Brain microvascular endothelial cell (primary cell): Measurements from ENCODE around the gene MCRIP1.
A peak's percentile ranks its signal among the peaks of the same experiment; 100 is the strongest.

Experiments
- DNase-seq: peaks from one replicate; pipeline ENCODE4 v3.0.0-alpha.2; 2020
- H3K27ac ChIP-seq: fragments of 250-450 bp; sonication (Bioruptor Pico); 2 replicates; pipeline ENCODE4 v1.5.1; 2020; ENCODE audit warnings: mild to moderate bottlenecking, moderate library complexity
- H3K27me3 ChIP-seq: fragments of 250-450 bp; sonication (Bioruptor Pico); replicated peaks from 2 replicates; pipeline ENCODE4 v1.5.1; 2020; ENCODE audit warnings: mild to moderate bottlenecking
- H3K36me3 ChIP-seq: fragments of 250-450 bp; sonication (Bioruptor Pico); replicated peaks from 2 replicates; pipeline ENCODE4 v1.5.1; 2020; ENCODE audit warnings: mild to moderate bottlenecking
- H3K4me3 ChIP-seq: 2 replicates; pipeline ENCODE4 v1.5.1; 2011; ENCODE audit warnings: low read depth, mild to moderate bottlenecking, control low read depth, low read length, moderate library complexity
- CTCF ChIP-seq: IDR thresholded peaks from 2 replicates; pipeline ENCODE4 v1.5.1; 2011; ENCODE audit warnings: low read depth, mild to moderate bottlenecking, moderate library complexity, low read length, control low read depth, inconsistent platforms; ENCODE audit errors: missing control alignments
- in situ Hi-C: cut with HindIII; loops from 2 replicates; pipeline ENCODE4 v1.10.0; 2017; ENCODE audit warnings: low sequenced_read_pairs, low pct_ligation_motif_present

Gene MCRIP1

GRCh38 chr17:81838753-81839255 lies 5.7 kb upstream of the MCRIP1 start:
- H3K27ac ChIP-seq: no peak overlapping the region
- no peak for DNase-seq
- no peak overlapping the region for H3K4me3 ChIP-seq
- no peak for TF ChIP-seq CTCF
- no peaks in the 10 kb centered on the region for H3K27me3 ChIP-seq
- H3K36me3 ChIP-seq: peaks cover 19% of the 10 kb centered on the region
- in situ Hi-C loops: no loop called here

GRCh38 chr17:81837641-81838040 lies 4.5 kb upstream of the MCRIP1 start:
- DNase-seq: no peak
- in situ Hi-C loops: no loop called here
- H3K4me3 ChIP-seq: no peak overlapping the region
- no peaks in the 10 kb centered on the region for H3K27me3 ChIP-seq
- TF ChIP-seq CTCF: no peak
- H3K36me3 ChIP-seq: peaks cover 8% of the 10 kb centered on the region
- H3K27ac ChIP-seq: no peak overlapping the region

- no peaks in the 10 kb centered on the region for H3K36me3 ChIP-seq
- DNase-seq: no peak
- H3K4me3 ChIP-seq: peak within 1 kb of the TSS; percentile 68
- in situ Hi-C loops: no loop called here
- no peak within 1 kb of the TSS for H3K27ac ChIP-seq
- no peak for TF ChIP-seq CTCF
- no peaks in the 10 kb centered on the region for H3K27me3 ChIP-seq
Observed at GRCh38 chr17:81834831-81835267, 1.8 kb upstream of the MCRIP1 start, which contains the start of gene PPP1R27. TSS of gene PPP1R27 (minus strand) at chr17:81835050. CDS start at chr17:81834953, 97 bp downstream.

- TF ChIP-seq CTCF: no peak
- no peaks in the 10 kb centered on the region for H3K27me3 ChIP-seq
- peak overlapping the region; percentile 68 for H3K4me3 ChIP-seq
- no peaks in the 10 kb centered on the region for H3K36me3 ChIP-seq
- no peak for DNase-seq
- peak overlapping the region; percentile 90 for H3K27ac ChIP-seq
- in situ Hi-C loops: no loop called here
Observed at GRCh38 chr17:81833921-81834830, 1.1 kb upstream of the MCRIP1 start.

GRCh38 chr17:81832608-81833159 lies 407 bp downstream of the MCRIP1 start:
- Histone ChIP-seq H3K27me3 (no peaks in the 10 kb centered on the region), H3K27ac (peak overlapping the region; percentile 66), H3K4me3 (peak overlapping the region; percentile 71), H3K36me3 (no peaks in the 10 kb centered on the region)
- no peak for TF ChIP-seq CTCF
- in situ Hi-C loops: no loop called here
- DNase-seq: no peak
